Measurements from ENCODE around the gene NR2C2AP. TPM values are rescaled to one million over a fixed set of nuclear protein-coding genes. Genes with fewer than 3 reads are reported as not detected.
A peak's percentile ranks its signal among the peaks of the same experiment; 100 is the strongest.

NR2C2AP gene
- total and polyA plus RNA-seq, 2 of the 13 experiments (the other 11 are each of a cell fraction or from before 2014, with no cell fraction given), result 12.2 to 26.8 TPM

DNA sequence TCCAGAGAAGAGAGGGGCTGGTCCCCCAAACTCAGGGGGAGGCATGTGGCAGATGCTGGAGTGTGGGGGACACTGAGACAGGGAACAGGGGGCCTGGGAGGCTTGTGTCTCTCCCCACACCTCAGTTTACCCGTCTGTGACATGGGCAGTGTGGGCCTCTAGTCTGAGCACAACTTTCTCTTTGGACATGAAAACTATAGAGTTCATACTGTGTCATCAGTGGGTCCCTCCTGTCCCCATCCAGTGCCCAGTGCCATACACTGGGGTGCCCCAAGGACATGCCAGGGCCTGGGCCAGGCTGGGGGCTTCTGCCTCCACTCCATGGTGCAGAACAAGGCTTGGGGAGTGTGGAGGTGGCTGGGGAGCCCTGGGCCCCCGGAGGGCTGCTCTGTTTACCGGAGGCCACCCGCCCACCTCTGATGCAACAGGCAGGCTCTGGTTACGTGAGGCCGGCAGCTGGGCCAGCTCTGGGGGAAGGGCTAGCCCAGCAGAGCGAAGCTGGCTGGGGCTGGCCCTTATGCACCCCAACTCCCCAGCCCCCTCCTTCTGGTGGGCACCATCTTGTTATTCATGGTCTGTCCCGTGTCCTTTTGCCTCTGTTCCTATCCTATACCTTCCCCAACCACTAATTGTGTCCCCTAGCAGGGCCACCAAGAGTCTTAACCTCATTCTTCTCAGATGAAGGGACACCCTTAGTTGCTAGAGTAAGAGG, 31.2 kb downstream of the NR2C2AP start (continued):
- TF ChIP-seq, protein P1, sequence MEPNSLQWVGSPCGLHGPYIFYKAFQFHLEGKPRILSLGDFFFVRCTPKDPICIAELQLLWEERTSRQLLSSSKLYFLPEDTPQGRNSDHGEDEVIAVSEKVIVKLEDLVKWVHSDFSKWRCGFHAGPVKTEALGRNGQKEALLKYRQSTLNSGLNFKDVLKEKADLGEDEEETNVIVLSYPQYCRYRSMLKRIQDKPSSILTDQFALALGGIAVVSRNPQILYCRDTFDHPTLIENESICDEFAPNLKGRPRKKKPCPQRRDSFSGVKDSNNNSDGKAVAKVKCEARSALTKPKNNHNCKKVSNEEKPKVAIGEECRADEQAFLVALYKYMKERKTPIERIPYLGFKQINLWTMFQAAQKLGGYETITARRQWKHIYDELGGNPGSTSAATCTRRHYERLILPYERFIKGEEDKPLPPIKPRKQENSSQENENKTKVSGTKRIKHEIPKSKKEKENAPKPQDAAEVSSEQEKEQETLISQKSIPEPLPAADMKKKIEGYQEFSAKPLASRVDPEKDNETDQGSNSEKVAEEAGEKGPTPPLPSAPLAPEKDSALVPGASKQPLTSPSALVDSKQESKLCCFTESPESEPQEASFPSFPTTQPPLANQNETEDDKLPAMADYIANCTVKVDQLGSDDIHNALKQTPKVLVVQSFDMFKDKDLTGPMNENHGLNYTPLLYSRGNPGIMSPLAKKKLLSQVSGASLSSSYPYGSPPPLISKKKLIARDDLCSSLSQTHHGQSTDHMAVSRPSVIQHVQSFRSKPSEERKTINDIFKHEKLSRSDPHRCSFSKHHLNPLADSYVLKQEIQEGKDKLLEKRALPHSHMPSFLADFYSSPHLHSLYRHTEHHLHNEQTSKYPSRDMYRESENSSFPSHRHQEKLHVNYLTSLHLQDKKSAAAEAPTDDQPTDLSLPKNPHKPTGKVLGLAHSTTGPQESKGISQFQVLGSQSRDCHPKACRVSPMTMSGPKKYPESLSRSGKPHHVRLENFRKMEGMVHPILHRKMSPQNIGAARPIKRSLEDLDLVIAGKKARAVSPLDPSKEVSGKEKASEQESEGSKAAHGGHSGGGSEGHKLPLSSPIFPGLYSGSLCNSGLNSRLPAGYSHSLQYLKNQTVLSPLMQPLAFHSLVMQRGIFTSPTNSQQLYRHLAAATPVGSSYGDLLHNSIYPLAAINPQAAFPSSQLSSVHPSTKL (CRISPR knock-in tag; IDR thresholded peaks at IDR 0.05), result peak; percentile 56; the same call in 1 of the 2 replicates
- TF ChIP-seq REXO4 (CRISPR knock-in tag; IDR thresholded peaks at IDR 0.05; ENCODE audit: borderline replicate concordance) (no peak), SNRNP70 (IDR thresholded peaks at IDR 0.05; ENCODE audit: low read depth, low read length) (no peak), SALL1 (CRISPR knock-in tag; IDR thresholded peaks at IDR 0.05) (peak; percentile 78), RARA (CRISPR knock-in tag; IDR thresholded peaks at IDR 0.05) (peak; percentile 47), KDM3A (CRISPR knock-in tag; IDR thresholded peaks at IDR 0.05; ENCODE audit: low read depth) (0 out of 2 replicates have a peak, but pooled peaks have one; percentile 66), ZNF839 (CRISPR knock-in tag; IDR thresholded peaks at IDR 0.05; ENCODE audit: borderline replicate concordance) (peak; percentile 87; the same call in 1 of the 2 replicates), ZNF33B (CRISPR knock-in tag; IDR thresholded peaks at IDR 0.05) (no peak), HDAC2 (CRISPR knock-in tag; IDR thresholded peaks at IDR 0.05) (peak; percentile 72), ZNF460 (CRISPR knock-in tag; IDR thresholded peaks at IDR 0.05; ENCODE audit: borderline replicate concordance) (no peak; the same call in 1 of the 2 replicates), ZBTB8A (CRISPR knock-in tag; IDR thresholded peaks at IDR 0.05; ENCODE audit: borderline replicate concordance, low read depth) (no peak), ZNF567 (CRISPR knock-in tag; IDR thresholded peaks at IDR 0.05; ENCODE audit: borderline replicate concordance) (0 out of 2 replicates have a peak, but pooled peaks have one; percentile 85), ZNF121 (CRISPR knock-in tag; IDR thresholded peaks at IDR 0.05) (no peak), ZNF263 (CRISPR knock-in tag; IDR thresholded peaks at IDR 0.05) (no peak), ZNF24 (IDR thresholded peaks at IDR 0.05) (no peak), CBFB (CRISPR knock-in tag; IDR thresholded peaks at IDR 0.05) (peak; percentile 88; the same call in 1 of the 2 replicates)
- TF ChIP-seq, protein P2, sequence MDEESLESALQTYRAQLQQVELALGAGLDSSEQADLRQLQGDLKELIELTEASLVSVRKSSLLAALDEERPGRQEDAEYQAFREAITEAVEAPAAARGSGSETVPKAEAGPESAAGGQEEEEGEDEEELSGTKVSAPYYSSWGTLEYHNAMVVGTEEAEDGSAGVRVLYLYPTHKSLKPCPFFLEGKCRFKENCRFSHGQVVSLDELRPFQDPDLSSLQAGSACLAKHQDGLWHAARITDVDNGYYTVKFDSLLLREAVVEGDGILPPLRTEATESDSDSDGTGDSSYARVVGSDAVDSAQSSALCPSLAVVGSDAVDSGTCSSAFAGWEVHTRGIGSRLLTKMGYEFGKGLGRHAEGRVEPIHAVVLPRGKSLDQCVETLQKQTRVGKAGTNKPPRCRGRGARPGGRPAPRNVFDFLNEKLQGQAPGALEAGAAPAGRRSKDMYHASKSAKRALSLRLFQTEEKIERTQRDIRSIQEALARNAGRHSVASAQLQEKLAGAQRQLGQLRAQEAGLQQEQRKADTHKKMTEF (CRISPR knock-in tag; IDR thresholded peaks at IDR 0.05), result peak; percentile 52; the same call in 1 of the 2 replicates
- TF ChIP-seq, protein P3, sequence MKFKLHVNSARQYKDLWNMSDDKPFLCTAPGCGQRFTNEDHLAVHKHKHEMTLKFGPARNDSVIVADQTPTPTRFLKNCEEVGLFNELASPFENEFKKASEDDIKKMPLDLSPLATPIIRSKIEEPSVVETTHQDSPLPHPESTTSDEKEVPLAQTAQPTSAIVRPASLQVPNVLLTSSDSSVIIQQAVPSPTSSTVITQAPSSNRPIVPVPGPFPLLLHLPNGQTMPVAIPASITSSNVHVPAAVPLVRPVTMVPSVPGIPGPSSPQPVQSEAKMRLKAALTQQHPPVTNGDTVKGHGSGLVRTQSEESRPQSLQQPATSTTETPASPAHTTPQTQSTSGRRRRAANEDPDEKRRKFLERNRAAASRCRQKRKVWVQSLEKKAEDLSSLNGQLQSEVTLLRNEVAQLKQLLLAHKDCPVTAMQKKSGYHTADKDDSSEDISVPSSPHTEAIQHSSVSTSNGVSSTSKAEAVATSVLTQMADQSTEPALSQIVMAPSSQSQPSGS (CRISPR knock-in tag; IDR thresholded peaks at IDR 0.05), result peak; percentile 88
- TF ChIP-seq, protein P4, sequence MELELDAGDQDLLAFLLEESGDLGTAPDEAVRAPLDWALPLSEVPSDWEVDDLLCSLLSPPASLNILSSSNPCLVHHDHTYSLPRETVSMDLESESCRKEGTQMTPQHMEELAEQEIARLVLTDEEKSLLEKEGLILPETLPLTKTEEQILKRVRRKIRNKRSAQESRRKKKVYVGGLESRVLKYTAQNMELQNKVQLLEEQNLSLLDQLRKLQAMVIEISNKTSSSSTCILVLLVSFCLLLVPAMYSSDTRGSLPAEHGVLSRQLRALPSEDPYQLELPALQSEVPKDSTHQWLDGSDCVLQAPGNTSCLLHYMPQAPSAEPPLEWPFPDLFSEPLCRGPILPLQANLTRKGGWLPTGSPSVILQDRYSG (CRISPR knock-in tag; IDR thresholded peaks at IDR 0.05), result no peak
- TF ChIP-seq, protein P5, sequence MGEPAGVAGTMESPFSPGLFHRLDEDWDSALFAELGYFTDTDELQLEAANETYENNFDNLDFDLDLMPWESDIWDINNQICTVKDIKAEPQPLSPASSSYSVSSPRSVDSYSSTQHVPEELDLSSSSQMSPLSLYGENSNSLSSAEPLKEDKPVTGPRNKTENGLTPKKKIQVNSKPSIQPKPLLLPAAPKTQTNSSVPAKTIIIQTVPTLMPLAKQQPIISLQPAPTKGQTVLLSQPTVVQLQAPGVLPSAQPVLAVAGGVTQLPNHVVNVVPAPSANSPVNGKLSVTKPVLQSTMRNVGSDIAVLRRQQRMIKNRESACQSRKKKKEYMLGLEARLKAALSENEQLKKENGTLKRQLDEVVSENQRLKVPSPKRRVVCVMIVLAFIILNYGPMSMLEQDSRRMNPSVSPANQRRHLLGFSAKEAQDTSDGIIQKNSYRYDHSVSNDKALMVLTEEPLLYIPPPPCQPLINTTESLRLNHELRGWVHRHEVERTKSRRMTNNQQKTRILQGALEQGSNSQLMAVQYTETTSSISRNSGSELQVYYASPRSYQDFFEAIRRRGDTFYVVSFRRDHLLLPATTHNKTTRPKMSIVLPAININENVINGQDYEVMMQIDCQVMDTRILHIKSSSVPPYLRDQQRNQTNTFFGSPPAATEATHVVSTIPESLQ (CRISPR knock-in tag; conservative IDR thresholded peaks at IDR 0.05), result no peak

Data from HepG2 (cell line).